ENCODE measurements around the gene NFIL3.

Gene NFIL3

DNA sequence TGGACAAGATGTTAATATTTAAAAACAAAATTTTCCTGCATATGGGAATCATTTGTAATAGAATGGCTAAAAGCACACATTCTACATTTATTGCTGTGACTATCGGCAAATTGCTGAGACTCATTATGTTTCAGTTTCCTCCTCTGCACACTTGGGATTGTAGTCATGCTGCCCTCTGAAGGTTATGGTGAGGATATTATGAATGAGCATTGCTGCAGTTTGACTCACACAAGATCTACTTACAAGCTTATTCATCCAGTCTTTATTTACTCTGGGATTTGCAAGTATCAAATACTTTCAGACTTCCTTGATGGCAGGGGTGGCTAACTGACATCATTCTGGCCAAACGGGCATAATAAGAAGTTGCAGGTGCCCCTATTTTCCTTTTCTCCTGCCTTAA, 9.5 kb upstream of the NFIL3 start:
- H3K4me1 ChIP-seq (ENCODE audit: control insufficient read depth in 5 of 5, insufficient read depth in 5 of 5, low read length in 5 of 5), result peaks cover 0 to 15% (median 12%) of the 10 kb centered on the region in 5 donors
- no peaks in the 10 kb centered on the region for H3K27me3 ChIP-seq (ENCODE audit: control insufficient read depth in 5 of 5, insufficient read depth in 4 of 5, low read length in 5 of 5)
- H3K9ac ChIP-seq (ENCODE audit: low read length in 5 of 5), result no peak overlapping the region
- H3K27ac ChIP-seq (ENCODE audit: low read depth, low read length), result no peak overlapping the region
- no peak overlapping the region for H3K4me3 ChIP-seq (ENCODE audit: low read depth in 1 of 5, low read length in 5 of 5)
- H3K36me3 ChIP-seq (ENCODE audit: control insufficient read depth in 5 of 5, insufficient read depth in 5 of 5, low read length in 5 of 5), result no peaks in the 10 kb centered on the region
- H3K9me3 ChIP-seq (ENCODE audit: control insufficient read depth in 5 of 5, low read length in 5 of 5), result no peaks in the 10 kb centered on the region

DNA sequence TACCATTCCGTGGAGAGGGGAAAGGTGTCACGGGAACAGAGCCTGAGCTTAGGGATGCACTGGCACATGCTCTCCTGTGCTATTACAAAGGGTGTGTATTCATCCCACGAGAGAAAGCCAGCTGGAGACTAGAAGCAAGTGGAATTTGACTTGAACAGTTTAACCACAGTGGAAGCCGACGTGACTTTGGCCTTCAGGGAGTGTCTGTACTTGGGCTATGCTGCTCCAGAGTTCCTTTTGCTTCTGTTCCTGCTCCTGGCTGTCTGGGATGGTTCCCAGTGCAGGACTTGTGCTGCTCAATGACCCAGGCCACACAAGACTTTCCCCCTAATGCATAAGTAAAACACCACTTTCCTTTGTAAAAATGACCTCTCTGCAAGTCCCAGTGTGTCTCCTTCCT, 7.9 kb upstream of the NFIL3 start:
- no peak overlapping the region for H3K27ac ChIP-seq (ENCODE audit: low read depth, low read length)
- H3K36me3 ChIP-seq (ENCODE audit: control insufficient read depth in 5 of 5, insufficient read depth in 5 of 5, low read length in 5 of 5), result no peaks in the 10 kb centered on the region
- no peak overlapping the region for H3K9ac ChIP-seq (ENCODE audit: low read length in 5 of 5)
- H3K27me3 ChIP-seq (ENCODE audit: control insufficient read depth in 5 of 5, insufficient read depth in 4 of 5, low read length in 5 of 5), result no peaks in the 10 kb centered on the region
- H3K9me3 ChIP-seq (ENCODE audit: control insufficient read depth in 5 of 5, low read length in 5 of 5), result no peaks in the 10 kb centered on the region
- H3K4me1 ChIP-seq (ENCODE audit: control insufficient read depth in 5 of 5, insufficient read depth in 5 of 5, low read length in 5 of 5), result peaks cover 0 to 23% (median 13%) of the 10 kb centered on the region in 5 donors
- no peak overlapping the region for H3K4me3 ChIP-seq (ENCODE audit: low read depth in 1 of 5, low read length in 5 of 5)

DNA sequence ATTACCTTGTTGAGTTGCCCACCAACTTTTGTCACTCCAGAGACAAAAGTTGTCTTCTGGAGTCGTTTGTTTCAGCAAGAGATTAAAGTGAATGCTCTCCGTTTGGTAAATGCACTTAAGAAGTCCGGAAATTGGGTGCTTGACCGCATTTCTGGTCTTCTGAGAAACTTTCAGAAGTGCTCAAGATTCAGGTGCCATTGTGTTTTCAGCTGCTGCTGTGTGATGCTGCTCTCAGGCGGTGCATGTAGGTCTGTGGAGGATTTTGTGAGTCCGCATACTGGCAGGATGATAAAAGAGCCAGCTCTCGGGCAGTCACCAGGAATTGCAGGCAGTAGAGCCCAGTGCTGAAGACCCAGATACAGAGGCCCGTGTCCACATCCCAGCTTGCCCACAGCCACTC, 5.9 kb upstream of the NFIL3 start:
- no peaks in the 10 kb centered on the region for H3K9me3 ChIP-seq (ENCODE audit: control insufficient read depth in 5 of 5, low read length in 5 of 5)
- no peaks in the 10 kb centered on the region for H3K36me3 ChIP-seq (ENCODE audit: control insufficient read depth in 5 of 5, insufficient read depth in 5 of 5, low read length in 5 of 5)
- H3K4me3 ChIP-seq (ENCODE audit: low read depth in 1 of 5, low read length in 5 of 5), result peak overlapping the region in 1 of 5 donors; percentile 25
- peaks cover 0 to 33% (median 13%) of the 10 kb centered on the region in 5 donors for H3K4me1 ChIP-seq (ENCODE audit: control insufficient read depth in 5 of 5, insufficient read depth in 5 of 5, low read length in 5 of 5)
- no peaks in the 10 kb centered on the region for H3K27me3 ChIP-seq (ENCODE audit: control insufficient read depth in 5 of 5, insufficient read depth in 4 of 5, low read length in 5 of 5)
- H3K27ac ChIP-seq (ENCODE audit: low read depth, low read length), result peak overlapping the region; percentile 94
- peak overlapping the region in 1 of 5 donors; percentile 76 for H3K9ac ChIP-seq (ENCODE audit: low read length in 5 of 5)

DNA sequence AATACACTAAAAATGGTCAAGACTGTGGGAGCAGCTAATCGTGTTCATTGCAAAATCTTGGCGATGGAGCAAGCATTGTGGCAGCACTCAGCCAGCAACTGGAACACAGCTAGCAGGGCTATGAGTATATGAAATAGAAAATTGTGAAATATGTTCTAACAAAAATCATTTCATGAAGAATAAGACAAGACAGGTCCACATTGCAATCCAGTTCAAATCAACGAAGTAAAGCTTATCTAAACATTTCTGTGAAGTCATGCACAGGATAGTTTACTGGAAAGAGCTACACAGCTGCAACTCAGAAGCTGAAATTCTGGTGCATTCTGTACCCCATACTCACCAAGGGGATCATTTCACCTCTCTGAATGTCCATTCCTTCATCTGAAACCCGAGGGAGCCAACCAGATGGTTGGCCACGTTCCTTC, 5.3 kb upstream of the NFIL3 start:
- Histone ChIP-seq H3K27ac (ENCODE audit: low read depth, low read length) (peak overlapping the region; percentile 94), H3K9me3 (ENCODE audit: control insufficient read depth in 5 of 5, low read length in 5 of 5) (no peaks in the 10 kb centered on the region), H3K36me3 (ENCODE audit: control insufficient read depth in 5 of 5, insufficient read depth in 5 of 5, low read length in 5 of 5) (no peaks in the 10 kb centered on the region), H3K9ac (ENCODE audit: low read length in 5 of 5) (peak overlapping the region in 1 of 5 donors; percentile 76), H3K27me3 (ENCODE audit: control insufficient read depth in 5 of 5, insufficient read depth in 4 of 5, low read length in 5 of 5) (no peaks in the 10 kb centered on the region), H3K4me3 (ENCODE audit: low read depth in 1 of 5, low read length in 5 of 5) (peak overlapping the region in 1 of 5 donors; percentile 25), H3K4me1 (ENCODE audit: control insufficient read depth in 5 of 5, insufficient read depth in 5 of 5, low read length in 5 of 5) (peaks cover 0 to 37% (median 13%) of the 10 kb centered on the region in 5 donors)

DNA sequence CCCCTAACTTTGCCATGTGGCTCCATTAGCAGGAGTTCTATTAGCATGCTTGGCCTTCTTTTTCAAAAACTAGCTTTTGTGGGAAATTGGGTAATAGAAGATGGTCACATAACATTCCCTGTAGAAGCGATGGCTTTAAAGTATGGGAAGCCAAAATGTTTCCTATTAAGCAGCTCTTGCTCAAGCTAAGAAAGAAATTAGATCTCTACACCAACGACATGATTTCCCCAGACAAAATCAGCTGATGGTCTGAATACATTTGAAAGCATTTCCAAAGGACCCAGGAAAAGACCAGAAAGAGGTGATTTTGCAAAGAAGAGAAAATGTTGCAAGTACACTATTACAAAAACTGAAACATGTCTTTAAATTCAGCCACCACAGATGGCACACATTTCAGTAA, 4.8 kb upstream of the NFIL3 start:
- no peaks in the 10 kb centered on the region for H3K9me3 ChIP-seq (ENCODE audit: control insufficient read depth in 5 of 5, low read length in 5 of 5)
- no peaks in the 10 kb centered on the region for H3K27me3 ChIP-seq (ENCODE audit: control insufficient read depth in 5 of 5, insufficient read depth in 4 of 5, low read length in 5 of 5)
- peak overlapping the region in 2 of 5 donors; percentile 20 to 76 for H3K9ac ChIP-seq (ENCODE audit: low read length in 5 of 5)
- H3K27ac ChIP-seq (ENCODE audit: low read depth, low read length), result peak overlapping the region; percentile 94
- no peak overlapping the region for H3K4me3 ChIP-seq (ENCODE audit: low read depth in 1 of 5, low read length in 5 of 5)
- no peaks in the 10 kb centered on the region for H3K36me3 ChIP-seq (ENCODE audit: control insufficient read depth in 5 of 5, insufficient read depth in 5 of 5, low read length in 5 of 5)
- H3K4me1 ChIP-seq (ENCODE audit: control insufficient read depth in 5 of 5, insufficient read depth in 5 of 5, low read length in 5 of 5), result peaks cover 0 to 37% (median 13%) of the 10 kb centered on the region in 5 donors

DNA sequence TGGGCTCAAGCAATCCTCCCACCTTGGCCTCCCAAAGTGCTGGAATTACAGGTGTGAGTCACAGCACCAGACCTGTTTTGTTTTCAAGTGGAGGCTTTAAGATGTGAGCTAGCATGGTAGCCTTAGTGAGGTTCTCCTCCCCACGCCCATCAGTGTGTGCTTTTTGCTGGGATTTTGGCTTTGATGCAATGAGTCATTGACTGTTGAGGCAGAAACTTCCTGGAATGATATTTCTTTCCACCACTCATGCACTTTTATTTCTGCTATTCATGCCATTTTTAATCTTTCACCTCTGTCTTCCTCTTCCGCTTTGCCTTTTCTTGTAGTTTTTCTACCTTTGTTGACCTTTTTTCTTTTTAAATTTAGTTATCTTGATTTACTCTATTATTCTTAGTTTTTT, 4.2 kb upstream of the NFIL3 start:
- no peaks in the 10 kb centered on the region for H3K36me3 ChIP-seq (ENCODE audit: control insufficient read depth in 5 of 5, insufficient read depth in 5 of 5, low read length in 5 of 5)
- H3K27ac ChIP-seq (ENCODE audit: low read depth, low read length), result peak overlapping the region; percentile 94
- H3K9me3 ChIP-seq (ENCODE audit: control insufficient read depth in 5 of 5, low read length in 5 of 5), result no peaks in the 10 kb centered on the region
- no peak overlapping the region for H3K4me3 ChIP-seq (ENCODE audit: low read depth in 1 of 5, low read length in 5 of 5)
- no peaks in the 10 kb centered on the region for H3K27me3 ChIP-seq (ENCODE audit: control insufficient read depth in 5 of 5, insufficient read depth in 4 of 5, low read length in 5 of 5)
- H3K9ac ChIP-seq (ENCODE audit: low read length in 5 of 5), result peak overlapping the region in 1 of 5 donors; percentile 76
- H3K4me1 ChIP-seq (ENCODE audit: control insufficient read depth in 5 of 5, insufficient read depth in 5 of 5, low read length in 5 of 5), result peaks cover under 1 to 40% (median 14%) of the 10 kb centered on the region in 5 donors

DNA sequence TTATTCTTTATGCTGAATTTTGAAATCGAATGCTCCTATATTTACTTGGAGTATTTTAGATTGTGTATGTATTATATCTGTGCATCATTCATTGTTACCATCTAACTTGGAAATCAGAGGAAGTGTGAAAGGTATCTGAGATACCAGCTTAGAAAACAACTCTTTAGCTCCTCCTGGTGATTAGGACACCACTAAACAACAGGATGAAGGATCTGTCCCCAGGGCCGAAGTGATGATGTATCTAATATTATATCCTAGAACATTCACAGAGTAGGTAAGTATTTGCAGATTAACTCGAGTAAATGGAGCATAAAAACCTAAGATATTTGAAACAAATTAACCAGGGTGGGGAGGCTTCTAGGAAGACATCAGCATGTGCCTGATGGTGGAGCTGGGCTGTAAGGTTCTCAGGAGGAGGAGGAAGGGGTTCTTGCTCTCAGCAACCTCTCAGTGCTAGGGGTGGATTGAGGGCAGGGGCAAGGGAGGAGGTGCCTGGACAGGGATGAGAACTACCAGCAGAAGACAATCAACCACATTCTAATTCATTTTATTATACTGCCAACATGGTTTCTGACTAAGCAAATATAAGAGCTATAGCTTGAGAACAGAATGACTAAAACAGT, 2.6 kb upstream of the NFIL3 start:
- Histone ChIP-seq H3K36me3 (ENCODE audit: control insufficient read depth in 5 of 5, insufficient read depth in 5 of 5, low read length in 5 of 5) (no peaks in the 10 kb centered on the region), H3K27ac (ENCODE audit: low read depth, low read length) (peak overlapping the region; percentile 97), H3K4me1 (ENCODE audit: control insufficient read depth in 5 of 5, insufficient read depth in 5 of 5, low read length in 5 of 5) (peaks cover 6 to 54% (median 26%) of the 10 kb centered on the region in 5 donors), H3K9me3 (ENCODE audit: control insufficient read depth in 5 of 5, low read length in 5 of 5) (no peaks in the 10 kb centered on the region), H3K9ac (ENCODE audit: low read length in 5 of 5) (peak overlapping the region in 2 of 5 donors; percentile 2 to 18), H3K4me3 (ENCODE audit: low read depth in 1 of 5, low read length in 5 of 5) (no peak overlapping the region), H3K27me3 (ENCODE audit: control insufficient read depth in 5 of 5, insufficient read depth in 4 of 5, low read length in 5 of 5) (no peaks in the 10 kb centered on the region)

DNA sequence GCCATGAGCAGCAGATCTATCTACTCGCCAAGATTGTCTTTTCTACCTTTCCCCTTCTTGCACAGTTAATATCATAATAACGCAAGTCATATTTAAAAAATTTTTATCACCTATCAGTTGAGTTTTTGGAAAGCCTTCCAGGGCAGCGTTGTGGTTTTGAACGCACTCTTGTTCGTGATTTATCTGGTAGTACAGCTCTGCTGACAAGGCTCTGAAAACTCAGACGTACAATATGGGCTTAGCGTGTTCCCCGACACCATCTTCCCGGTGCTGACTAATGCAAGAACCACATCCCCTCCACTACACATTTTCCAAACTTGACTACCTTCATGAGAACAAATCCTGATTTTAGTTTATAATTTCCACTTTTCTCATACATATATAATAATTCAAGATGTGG, 1.6 kb upstream of the NFIL3 start:
- Histone ChIP-seq H3K27me3 (ENCODE audit: control insufficient read depth in 5 of 5, insufficient read depth in 4 of 5, low read length in 5 of 5) (no peaks in the 10 kb centered on the region), H3K27ac (ENCODE audit: low read depth, low read length) (peak overlapping the region; percentile 97), H3K9ac (ENCODE audit: low read length in 5 of 5) (peak overlapping the region in 4 of 5 donors; percentile 93 to 99 (median 98))

DNA sequence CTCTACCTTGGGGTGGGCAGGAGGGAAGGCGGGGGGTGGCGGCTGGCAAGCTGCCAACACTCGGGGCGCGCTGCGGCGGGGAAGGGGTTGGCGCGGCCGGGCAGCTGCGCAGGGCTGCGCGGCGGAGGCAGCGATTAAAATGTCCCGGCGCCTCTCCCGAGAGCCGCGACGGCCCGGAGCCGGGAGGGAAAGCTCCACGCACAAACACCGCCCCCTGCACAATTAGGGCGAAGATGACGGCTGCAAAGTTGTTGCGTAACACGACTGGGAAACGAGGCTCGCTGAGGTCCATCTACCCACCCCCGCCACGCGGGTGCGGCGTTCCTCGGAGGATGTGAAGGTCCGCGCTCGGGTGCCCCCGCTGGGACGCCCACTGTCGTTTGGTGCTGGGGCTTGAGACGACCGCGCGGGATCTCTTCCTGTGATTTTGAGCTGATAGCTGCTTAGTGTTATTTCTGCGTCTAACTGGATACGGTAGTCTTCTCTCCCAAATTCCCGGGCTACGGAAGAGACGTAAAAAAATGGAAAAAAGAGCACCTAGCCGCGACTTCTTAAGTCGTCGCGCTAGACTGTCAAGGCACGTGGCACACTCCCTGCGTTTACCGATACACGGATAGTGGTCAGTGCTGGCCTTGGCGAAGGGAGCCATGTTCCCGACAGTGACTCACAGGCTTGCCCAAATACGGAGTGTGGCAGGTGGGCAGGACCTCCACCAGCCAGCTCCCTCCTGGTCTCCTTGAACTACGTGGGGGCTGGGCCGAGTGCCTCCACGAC, 958 bp upstream of the NFIL3 start:
- Histone ChIP-seq H3K9ac (ENCODE audit: low read length in 5 of 5) (peak overlapping the region; percentile 7 to 99 (median 96)), H3K4me1 (ENCODE audit: control insufficient read depth in 5 of 5, insufficient read depth in 5 of 5, low read length in 5 of 5) (peaks cover 6 to 67% (median 38%) of the 10 kb centered on the region in 5 donors), H3K36me3 (ENCODE audit: control insufficient read depth in 5 of 5, insufficient read depth in 5 of 5, low read length in 5 of 5) (no peaks in the 10 kb centered on the region), H3K9me3 (ENCODE audit: control insufficient read depth in 5 of 5, low read length in 5 of 5) (no peaks in the 10 kb centered on the region), H3K27ac (ENCODE audit: low read depth, low read length) (peak overlapping the region; percentile 97), H3K4me3 (ENCODE audit: low read depth in 1 of 5, low read length in 5 of 5) (peak overlapping the region; percentile 73 to 85 (median 80)), H3K27me3 (ENCODE audit: control insufficient read depth in 5 of 5, insufficient read depth in 4 of 5, low read length in 5 of 5) (no peaks in the 10 kb centered on the region)

More for the DNA sequence above, 1.6 kb upstream of the NFIL3 start:
- Histone ChIP-seq H3K36me3 (ENCODE audit: control insufficient read depth in 5 of 5, insufficient read depth in 5 of 5, low read length in 5 of 5) (no peaks in the 10 kb centered on the region), H3K4me1 (ENCODE audit: control insufficient read depth in 5 of 5, insufficient read depth in 5 of 5, low read length in 5 of 5) (peaks cover 6 to 64% (median 33%) of the 10 kb centered on the region in 5 donors), H3K4me3 (ENCODE audit: low read depth in 1 of 5, low read length in 5 of 5) (peak overlapping the region; percentile 73 to 85 (median 80)), H3K9me3 (ENCODE audit: control insufficient read depth in 5 of 5, low read length in 5 of 5) (no peaks in the 10 kb centered on the region)

Data from subcutaneous abdominal adipose tissue (tissue), 5 donors.